GM21390 (cell line): Measurements from ENCODE around the gene DHX29.
A peak's percentile ranks its signal among the peaks of the same experiment; 100 is the strongest.

ENCODE experiments used
- ATAC-seq: cut with Tn5 transposase; IDR thresholded peaks from one replicate; pipeline ENCODE4 v1.9.1; 2021; ENCODE audit not compliant: unreplicated experiment

Gene DHX29, protein sequence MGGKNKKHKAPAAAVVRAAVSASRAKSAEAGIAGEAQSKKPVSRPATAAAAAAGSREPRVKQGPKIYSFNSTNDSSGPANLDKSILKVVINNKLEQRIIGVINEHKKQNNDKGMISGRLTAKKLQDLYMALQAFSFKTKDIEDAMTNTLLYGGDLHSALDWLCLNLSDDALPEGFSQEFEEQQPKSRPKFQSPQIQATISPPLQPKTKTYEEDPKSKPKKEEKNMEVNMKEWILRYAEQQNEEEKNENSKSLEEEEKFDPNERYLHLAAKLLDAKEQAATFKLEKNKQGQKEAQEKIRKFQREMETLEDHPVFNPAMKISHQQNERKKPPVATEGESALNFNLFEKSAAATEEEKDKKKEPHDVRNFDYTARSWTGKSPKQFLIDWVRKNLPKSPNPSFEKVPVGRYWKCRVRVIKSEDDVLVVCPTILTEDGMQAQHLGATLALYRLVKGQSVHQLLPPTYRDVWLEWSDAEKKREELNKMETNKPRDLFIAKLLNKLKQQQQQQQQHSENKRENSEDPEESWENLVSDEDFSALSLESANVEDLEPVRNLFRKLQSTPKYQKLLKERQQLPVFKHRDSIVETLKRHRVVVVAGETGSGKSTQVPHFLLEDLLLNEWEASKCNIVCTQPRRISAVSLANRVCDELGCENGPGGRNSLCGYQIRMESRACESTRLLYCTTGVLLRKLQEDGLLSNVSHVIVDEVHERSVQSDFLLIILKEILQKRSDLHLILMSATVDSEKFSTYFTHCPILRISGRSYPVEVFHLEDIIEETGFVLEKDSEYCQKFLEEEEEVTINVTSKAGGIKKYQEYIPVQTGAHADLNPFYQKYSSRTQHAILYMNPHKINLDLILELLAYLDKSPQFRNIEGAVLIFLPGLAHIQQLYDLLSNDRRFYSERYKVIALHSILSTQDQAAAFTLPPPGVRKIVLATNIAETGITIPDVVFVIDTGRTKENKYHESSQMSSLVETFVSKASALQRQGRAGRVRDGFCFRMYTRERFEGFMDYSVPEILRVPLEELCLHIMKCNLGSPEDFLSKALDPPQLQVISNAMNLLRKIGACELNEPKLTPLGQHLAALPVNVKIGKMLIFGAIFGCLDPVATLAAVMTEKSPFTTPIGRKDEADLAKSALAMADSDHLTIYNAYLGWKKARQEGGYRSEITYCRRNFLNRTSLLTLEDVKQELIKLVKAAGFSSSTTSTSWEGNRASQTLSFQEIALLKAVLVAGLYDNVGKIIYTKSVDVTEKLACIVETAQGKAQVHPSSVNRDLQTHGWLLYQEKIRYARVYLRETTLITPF (N-terminal part only)

GRCh38 chr5:55307383-55308253, at the start of gene DHX29, which contains the start of gene MTREX:
Gene DHX29, minus strand, starts transcription at chr5:55307694. Its CDS starts 121 bp downstream, at chr5:55307573.
Gene MTREX, plus strand, starts transcription at chr5:55307989. Its CDS starts 25 bp downstream, at chr5:55308014.
- peak; percentile 90 for ATAC-seq

DNA sequence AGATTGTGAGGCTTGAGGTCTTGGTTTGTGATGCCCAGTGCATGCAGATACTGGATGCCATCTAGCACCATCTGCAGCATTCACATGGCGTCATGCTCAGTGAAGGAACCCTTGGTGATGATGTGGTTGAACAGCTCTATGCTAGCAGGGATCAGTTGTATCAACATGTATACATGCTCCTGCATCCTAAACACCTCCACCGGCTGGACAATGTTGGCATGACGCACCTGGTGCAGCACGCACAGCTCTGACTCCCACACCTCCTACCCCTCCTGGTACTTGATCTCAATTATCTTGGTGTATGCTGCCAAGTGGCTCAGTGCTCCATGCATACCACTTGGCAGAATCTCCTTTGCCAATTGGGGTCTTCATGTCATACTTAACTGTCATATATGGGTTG, 49.4 kb upstream of the DHX29 start:
- ATAC-seq = no peak

DNA sequence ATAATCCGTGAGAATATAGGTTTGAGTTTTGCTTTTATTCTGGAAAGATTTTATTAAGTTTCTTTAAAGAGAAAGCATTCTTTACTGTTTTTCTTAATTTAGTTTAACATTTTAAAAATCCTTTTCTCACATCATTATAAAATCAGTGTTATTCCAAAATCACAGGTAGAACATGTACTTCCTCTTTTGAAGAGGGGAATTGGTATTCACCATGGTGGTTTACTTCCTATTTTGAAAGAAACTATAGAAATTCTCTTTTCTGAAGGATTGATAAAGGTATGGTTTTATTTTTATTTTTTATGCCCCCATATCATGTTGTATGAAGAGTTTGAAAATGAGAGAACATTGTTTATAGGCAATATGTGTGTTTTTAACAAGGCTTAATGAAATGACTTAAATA, 43.3 kb upstream of the DHX29 start:
- ATAC-seq = no peak

- no peak for ATAC-seq
Observed at GRCh38 chr5:55347786-55348185, 40.3 kb upstream of the DHX29 start.

GRCh38 chr5:55345327-55345726, 37.8 kb upstream of the DHX29 start:
- ATAC-seq = no peak

- ATAC-seq = no peak
Observed at GRCh38 chr5:55344392-55344992, 37.0 kb upstream of the DHX29 start.

- ATAC-seq = no peak
Observed at GRCh38 chr5:55343609-55344008, 36.1 kb upstream of the DHX29 start.

DNA sequence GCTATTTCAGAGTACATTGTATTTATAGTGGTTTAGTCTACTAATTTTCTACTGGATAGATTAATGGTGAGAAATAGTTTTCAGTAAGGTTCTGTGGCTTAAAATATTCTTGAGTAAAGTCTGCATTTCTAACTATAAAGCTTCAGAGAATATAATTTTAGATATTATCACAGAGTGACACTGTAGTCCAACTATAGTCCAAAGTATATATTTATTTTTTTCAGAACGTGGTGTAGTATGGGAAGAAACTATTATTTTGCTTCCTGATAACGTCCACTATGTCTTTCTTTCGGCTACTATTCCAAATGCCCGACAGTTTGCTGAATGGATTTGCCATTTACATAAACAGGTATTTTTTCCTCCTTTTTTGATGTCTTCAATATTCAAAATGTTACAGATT, 35.6 kb upstream of the DHX29 start:
- no peak for ATAC-seq

DNA sequence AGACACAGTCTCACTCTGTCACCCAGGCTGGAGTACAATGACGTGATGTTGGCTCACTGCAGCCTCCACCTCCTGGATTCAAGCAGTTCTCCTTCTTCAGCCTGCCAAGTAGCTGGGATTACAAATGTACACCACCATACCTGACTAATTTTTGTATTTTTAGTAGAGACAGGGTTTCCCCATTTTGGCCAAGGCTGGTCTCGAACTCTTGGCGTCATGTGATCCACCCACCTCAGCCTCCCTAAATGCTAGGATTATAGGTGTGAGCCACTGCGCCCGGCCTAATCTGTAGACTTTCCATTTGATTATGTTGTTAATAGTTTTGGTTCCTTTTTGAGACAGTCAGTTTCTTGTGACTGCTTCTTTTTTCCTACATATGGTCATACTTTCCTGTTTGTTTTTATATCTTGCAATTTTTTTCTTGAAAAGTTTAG, 31.3 kb upstream of the DHX29 start:
- ATAC-seq = peak; percentile 68

GRCh38 chr5:55338092-55338613, 30.7 kb upstream of the DHX29 start:
- no peak for ATAC-seq

- no peak for ATAC-seq
Observed at GRCh38 chr5:55333811-55334210, 26.3 kb upstream of the DHX29 start.

DNA sequence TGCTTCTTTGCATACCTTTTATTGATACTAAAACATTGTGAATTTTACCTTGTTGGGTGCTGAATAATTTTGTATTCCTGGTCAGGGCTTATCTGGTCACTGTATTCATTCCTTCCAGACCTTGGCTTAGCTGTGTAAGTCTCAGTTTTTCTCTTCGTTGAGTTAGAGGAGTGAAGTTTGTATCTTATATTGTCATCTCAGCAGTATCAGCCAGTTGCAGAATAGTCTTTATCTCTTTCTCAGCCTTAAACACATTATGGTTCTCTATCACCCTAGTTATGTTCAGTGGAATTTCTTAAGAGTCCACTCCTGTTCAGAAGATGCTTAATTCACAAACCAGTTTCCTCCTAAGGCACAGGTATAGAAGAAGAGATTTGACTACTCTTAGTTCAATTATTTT, 25.5 kb upstream of the DHX29 start:
- ATAC-seq = no peak

- no peak for ATAC-seq
Observed at GRCh38 chr5:55331321-55331720, 23.8 kb upstream of the DHX29 start.

DNA sequence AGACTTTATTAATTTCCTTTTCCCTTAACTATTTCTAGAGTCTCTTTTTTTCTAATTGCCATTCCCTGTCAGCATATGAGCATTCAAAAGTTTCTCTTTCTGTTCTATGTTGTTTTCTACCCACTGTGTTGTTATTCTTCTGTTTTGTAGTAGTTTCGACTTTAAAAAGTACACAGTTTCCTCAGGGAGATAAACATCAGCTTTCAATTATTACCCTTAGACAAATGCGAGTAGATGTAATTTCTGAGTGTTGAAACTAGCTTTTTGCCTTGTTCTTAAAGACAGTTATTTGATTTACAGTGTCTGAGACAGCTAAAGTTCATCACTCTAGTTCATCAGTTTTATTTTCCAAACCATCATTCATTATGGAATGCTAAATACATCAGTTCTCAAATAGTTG, 19.8 kb upstream of the DHX29 start:
- no peak for ATAC-seq

DNA sequence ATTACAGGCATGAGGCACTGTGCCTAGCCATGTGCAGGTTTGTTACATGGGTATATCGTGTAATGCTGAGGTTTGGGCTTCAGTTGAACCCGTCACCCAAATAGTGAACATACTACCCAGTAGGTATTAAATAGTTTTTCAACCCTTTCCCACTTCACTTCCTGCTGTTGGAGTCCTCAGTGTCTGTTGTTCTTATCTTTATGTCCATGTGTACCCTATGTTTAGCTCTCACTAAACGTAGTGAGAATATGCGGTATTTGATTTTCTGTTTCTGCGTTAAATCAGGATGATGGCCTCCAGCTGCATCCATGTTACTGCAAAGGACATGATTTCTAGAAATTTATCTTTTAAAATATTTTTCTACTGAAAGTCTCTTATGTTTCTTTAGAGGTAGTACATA, 18.1 kb upstream of the DHX29 start:
- no peak for ATAC-seq

DNA sequence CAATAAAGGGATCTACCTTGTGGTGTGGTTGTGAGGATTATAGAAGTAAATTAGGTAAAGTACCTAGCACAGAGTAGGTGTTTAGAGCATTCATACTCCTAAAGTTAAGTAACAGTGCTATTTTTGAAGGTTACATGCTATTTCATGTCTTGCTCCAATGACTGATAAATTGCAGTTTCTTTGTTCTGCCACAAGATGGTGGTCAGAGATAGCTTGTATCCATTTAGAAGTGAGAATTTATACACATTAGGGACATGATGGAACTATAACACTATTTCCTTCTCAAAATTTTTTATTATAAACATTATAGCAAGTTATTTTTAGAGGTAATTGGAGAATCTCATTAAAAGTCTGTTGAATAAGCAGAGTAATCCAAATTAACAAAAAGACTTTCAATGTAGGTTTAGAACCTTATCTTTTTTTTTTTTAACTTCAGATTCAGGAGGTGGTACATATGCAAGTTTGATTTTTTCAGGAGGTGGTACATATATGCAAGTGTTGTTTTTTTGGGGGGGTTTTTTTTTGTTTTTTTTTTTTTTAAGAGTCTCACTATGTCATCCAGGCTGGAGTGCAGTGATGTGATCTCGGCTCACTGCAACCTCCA, 17.4 kb upstream of the DHX29 start:
- peak; percentile 66 for ATAC-seq

- ATAC-seq = no peak
Observed at GRCh38 chr5:55324006-55324405, 16.5 kb upstream of the DHX29 start.

DNA sequence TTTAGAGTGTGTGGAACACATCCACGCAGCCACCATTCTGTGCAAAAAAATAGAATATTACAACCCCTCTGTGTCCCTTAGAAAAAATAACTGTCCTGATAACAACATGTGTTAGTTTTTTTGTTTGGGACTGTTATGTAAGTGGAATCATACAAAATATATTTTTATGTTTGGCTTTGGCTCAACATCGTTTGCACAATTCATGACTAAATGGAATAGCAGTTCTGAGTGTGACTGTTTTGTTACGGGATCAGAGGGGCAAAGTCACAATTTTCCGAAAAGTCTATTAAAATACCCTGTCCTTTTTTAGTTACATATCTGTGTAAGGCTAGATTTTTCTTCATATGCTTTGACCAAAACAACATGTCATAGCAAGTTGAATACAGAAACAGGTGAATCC, 13.1 kb upstream of the DHX29 start:
- no peak for ATAC-seq

DNA sequence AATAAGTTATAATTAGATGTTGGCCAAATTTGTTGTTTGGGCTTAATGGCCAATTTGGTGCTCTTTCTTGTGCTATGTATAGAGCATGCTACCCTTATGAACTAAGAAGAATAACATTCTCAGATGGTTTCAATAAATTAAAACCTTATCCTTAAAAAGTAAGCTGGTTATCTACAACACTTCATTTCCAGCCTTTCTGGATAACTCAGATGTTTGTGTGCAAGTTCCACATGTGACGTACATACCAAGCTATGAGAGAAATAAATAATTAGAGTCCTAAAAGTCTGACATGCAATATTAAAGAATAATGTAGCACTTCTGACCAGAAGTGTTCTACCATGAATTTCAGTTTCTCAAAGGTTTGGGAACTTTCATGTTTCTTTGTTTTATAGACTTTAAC, 12.0 kb upstream of the DHX29 start:
- ATAC-seq = no peak
